GM12801 (cell line): ENCODE results near the gene PKN2.

Experiments
- CTCF ChIP-seq: IDR thresholded peaks from one replicate; pipeline ENCODE4 v1.5.1; 2011; ENCODE audit warnings: control low read depth; ENCODE audit not compliant: insufficient read length; ENCODE audit errors: extremely low read depth

PKN2 gene

GRCh38 chr1:88737338-88737927 is 53.4 kb downstream of the PKN2 start:
- no peak for TF ChIP-seq CTCF

- TF ChIP-seq CTCF, result no peak
Observed at GRCh38 chr1:88740784-88741183, 56.7 kb downstream of the PKN2 start.

GRCh38 chr1:88741413-88741812 is 57.3 kb downstream of the PKN2 start:
- no peak for TF ChIP-seq CTCF

- no peak for TF ChIP-seq CTCF
Observed at GRCh38 chr1:88742531-88742930, 58.5 kb downstream of the PKN2 start.

- no peak for TF ChIP-seq CTCF
Observed at GRCh38 chr1:88744142-88744541, 60.1 kb downstream of the PKN2 start.

- no peak for TF ChIP-seq CTCF
Observed at GRCh38 chr1:88746916-88747315, 62.8 kb downstream of the PKN2 start.

GRCh38 chr1:88751714-88752113 is 67.6 kb downstream of the PKN2 start:
- TF ChIP-seq CTCF, result no peak
